ENCODE data around the gene DCLK2.

GRCh38 chr4:150126864-150127203, 48.6 kb downstream of the DCLK2 start:
- TF ChIP-seq POLR2A (IDR thresholded peaks at IDR 0.05), result no peak
- no peak for TF ChIP-seq CTCF (IDR thresholded peaks at IDR 0.05)
- TF ChIP-seq POLR2AphosphoS5 (IDR thresholded peaks at IDR 0.05), result no peak
- TF ChIP-seq EP300 (IDR thresholded peaks at IDR 0.05), result no peak

Data from upper lobe of left lung (tissue), 4 donors.